NCI-H2196 treated with DMSO at 0.1 percent for 48 hours (cell line): ENCODE results near the gene XYLB.

Experiments
- DNase-seq: peaks from one replicate; lab custom pipeline; 2025; ENCODE audit not compliant: unreplicated experiment; lab: John Stamatoyannopoulos, UW

Gene XYLB

DNA sequence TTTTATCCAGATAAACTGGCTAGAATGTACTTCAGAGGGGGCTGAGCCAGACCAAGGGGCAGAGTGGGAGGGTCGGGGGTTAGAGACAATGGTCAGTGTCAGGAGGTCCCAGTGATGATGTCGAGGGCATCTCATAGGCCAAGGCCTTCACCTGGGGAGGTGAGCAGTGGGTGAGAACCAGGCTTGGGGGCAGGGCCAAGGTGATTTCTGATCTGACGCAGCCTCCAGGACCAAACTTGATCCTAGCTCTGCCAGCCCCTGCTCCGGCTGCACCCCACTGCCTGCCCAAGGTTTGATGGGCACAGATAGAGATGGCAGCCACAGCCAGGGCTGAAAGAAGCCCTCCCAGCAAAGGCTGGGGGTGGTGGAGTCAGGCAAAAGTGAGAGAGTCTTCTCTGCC is 14.9 kb downstream of the XYLB start:
- no peak for DNase-seq

DNA sequence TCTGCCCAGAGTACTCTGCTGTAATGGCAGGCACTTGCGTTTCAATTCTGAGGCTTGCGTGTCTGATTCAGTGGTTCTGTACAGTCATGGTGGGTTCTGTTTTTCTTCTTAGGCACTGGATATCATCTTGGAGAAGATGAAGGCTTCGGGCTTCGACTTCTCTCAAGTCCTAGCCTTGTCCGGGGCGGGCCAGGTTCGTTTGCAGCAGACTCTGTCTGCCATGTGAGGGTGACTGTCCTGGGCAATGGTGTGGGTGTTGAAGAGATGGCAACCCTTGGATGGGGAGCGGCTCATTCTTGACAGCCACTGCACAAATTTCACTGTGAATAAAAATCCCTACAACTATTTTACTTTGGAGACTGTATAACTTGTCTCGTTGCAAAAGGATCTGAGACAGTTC is 16.2 kb downstream of the XYLB start:
- no peak for DNase-seq

DNA sequence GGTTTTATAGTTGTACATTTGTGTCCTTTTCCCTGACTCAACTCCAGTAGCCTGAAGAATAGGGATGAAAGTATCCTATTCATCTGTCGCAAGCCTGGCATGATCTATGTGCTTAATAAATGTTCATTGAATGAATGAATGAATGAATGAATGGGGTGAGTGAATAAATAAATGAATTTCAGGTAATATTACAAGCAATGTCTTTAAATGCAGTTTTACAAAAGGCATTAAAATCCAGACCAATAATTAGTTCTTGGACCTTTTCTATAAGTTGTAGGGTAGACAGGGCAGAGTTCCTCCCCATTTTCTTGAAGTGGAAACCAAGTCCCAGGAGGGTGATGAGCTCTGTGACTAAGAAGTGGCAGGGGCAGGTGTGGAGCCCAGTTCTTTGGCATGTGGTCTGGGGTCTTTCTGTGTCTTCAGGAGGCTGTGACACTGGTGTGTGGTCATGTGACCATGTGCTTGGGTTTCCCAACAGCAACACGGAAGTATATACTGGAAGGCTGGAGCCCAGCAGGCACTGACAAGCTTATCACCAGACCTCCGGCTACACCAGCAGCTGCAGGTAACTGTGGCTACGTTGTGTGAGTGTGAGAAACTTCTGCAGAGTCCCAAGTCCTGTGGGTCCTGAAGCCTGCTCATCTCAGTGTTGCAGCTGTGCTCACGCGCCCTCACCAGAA is 18.3 kb downstream of the XYLB start:
- no peak for DNase-seq

DNA sequence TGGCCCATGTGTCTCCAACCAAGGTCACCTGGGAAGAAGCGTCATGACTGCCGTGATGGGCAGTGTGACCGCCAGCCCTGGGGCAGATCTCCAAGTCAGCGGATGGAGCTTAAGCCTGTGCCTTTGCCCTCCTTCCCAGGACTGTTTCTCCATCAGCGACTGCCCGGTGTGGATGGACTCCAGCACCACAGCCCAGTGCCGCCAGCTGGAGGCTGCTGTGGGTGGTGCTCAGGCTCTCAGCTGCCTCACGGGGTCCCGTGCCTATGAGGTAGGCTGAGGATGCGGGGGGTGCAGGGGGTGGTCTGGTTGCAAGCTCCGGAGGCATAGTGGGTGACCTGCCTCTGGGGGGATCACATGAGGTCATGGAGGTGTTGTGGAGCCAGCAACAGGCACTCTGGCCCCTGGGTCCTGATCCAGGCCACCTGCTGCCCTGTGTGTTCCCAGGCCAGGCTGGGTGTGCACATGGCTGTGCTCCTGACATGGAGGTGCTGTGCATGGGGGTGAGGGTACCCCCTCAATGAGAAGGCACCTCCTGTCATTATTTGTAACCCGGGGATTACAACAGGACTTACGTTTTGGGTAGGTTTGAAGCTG is 19.0 kb downstream of the XYLB start:
- no peak for DNase-seq

DNA sequence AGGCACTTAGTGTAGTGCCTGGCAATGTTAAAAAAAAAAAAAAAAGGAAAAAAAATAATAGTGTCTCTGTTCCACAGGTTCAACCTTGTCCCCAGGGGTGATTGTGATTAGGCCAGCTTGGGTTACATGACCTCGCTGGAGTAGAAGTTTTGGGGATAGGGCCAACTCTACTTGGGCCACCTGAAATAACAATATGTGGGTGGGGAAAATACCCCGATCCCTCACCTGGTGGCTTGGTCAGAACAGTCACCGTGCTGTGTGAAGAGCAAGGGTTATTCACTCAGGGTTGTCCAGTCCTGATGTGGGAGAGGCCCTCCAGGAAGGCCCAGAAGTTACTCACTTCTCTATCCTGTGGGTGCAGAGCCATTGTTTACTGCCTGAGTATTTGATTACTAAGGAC is 19.5 kb downstream of the XYLB start:
- no peak for DNase-seq

DNA sequence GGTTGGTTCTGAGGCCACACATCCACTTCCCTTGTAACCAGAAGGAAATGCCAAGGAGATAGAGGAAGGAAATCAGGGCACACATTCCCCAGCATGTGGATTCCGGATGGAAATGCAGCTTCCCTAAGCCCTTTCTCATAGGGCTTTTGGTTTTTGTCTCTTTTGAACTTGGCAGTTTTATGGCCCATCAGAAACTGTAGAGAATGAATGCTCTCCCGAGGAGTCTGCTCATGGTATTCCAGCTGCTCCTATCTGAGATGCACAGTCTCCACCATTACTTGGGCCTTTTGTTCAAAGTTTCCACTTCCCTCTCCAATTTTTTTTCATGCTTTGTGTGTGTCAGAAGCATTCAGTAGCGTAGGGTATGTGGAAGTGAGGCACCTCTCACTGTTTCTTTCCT is 21.2 kb downstream of the XYLB start:
- DNase-seq, result no peak

DNA sequence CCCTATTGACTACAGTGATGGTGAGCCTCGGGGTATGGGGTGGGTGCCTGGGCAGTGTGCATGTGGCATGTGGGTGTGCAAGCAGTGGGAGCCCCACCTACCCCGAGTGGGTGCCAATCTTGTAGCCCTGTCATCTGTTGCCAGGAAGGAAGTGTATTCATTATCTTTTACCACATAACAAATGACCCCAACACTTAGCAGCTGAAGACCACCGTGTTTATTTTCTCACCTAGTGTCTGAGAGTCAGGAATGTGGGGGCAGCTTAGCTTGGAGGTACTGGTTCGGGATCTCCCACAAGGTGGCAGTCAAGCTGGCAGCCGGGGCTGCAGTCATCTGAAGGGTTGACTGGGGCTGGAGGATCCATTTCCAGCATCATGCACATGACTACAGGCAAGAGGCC is 21.7 kb downstream of the XYLB start:
- DNase-seq, result no peak

DNA sequence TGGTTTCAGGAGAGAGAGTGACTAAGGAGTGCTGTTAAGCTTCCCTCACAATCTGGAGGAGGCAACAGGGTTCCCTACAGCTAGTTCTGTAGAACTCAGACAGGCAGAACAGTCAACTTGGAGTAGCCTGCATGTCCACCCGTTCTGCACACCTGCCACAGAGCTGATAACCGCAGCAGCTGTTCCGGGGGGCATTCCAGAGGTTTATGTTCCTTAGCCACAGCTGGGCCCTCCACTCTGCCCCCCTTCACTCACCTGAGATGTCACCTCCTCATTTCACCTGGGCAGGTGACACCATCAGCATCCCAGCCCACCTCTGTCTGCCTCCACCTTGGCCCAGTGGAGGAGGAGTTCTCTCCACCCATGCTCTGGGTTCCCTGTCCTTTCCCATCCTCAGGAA is 22.6 kb downstream of the XYLB start:
- DNase-seq, result no peak

DNA sequence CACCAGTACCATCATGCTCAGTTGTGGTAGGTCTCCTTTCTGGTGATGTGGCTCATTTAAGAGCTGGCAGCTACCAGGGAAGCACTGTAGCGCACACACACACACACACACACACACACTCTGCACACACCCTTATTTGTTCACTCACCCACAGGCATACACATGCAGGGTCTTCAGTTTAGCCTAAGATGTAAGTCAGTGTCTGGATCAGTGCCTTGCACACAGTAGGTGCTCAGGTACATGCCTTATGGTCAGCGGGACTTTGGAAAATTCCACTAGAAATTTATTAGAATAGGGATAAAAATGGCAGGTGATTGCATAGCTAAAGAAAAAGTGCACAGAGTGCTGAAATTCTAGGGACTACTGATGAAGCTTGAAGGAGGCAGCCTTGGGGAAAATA is 23.6 kb downstream of the XYLB start:
- no peak for DNase-seq

DNA sequence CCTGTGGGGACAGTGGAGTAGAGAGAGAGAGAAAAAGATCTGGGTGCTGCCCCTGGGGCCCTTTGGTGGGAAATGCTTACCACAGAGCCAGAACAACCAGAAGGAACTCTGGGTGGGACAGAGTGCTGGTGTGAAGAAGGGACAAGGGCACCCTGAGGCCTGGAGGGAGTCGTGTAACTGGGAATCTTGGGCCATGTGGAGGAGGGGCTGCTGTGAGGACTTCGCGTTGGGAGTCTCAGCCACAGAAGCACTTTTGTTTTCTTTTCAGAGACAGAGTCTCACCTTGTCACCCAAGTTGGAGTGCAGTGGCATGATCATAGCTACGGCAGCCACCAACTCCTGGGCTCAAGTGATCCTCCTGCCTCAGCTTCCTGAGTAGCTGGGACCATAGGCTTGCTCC is 24.3 kb downstream of the XYLB start:
- no peak for DNase-seq

DNA sequence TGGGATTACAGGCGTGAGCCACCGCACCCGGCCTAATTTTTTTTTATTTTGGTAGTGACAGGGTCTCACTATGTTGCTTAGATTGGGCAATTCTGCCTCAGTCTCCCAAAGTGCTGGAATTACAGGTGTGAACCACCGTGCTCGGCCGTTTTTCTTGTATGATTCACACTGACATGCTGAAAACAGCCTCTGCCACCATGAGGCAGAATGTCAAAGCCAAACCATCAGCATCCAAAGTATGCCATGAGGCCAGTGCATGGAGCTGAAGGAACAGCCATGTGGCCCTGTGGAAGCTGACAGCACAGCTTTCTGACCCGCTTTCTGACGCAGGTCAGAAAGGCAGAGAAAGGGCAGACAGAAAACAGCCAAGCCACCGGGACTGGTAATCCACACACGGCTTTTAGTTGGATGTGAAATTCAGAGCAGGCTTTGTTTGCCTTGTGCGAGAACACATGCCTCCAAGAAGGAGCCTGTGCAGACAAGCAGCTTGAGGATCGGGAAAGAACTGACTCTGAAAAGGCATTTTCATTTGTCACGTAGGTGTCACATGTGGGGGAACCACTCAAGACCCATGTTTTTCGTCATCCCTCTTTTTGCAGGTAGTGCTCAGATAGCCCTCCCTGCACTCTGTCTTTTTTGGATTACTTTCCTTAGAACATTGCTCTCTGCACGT is 25.1 kb downstream of the XYLB start:
- DNase-seq, result no peak

DNA sequence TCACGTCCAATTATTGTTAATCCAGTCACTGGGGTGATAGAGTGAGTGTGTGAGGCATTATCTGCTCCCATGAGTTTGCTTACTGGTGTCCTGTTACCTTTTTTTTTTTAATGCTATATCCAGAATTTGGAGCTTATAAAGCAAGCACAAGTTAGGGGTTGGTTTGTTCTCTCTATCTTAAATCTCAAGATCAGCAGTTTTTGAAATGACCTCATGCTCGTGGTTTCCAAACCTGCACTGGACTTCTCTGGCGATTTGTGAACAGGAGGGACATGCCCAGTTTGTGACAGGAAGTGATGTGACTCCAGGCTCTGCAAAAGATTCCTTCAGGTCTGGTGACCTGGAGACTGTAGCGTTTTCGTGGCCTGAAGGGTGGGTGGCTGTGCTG is 25.6 kb downstream of the XYLB start:
- DNase-seq, result no peak

DNA sequence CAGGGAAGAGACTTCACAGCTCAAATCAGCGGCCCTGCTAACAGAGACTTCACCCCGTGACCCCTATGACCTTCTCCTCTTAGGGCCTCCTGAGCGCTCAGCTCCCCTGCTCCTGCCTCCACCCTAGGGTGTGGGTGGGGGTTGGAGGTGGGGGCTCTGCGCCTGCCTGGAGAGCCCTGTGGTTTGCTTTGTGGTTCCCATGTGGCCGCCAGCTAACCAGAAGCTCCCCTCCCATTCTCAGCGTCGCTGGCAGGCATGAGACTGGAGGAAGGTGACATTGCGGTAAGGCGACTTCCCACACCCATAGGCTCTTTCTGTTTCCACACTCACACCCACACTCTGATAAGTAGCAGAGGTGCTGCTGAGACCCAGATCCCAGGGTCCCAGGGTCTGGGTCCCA is 27.6 kb downstream of the XYLB start:
- no peak for DNase-seq

DNA sequence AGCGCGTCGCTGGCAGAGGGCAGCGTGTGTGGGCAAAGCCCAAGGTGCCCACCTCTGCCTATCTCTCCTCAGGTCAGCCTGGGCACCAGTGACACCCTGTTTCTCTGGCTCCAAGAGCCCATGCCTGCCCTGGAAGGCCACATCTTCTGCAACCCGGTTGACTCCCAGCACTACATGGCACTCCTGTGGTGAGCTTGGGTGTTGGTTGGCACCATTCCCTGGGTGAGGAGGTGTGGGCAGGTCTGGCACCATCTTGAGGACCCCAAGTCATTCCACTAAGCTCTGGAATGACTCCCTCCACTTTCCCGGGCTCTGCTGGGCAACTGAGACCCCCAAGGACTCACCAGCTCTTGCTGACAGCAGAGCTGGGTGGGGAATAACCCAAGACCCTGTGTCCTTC is 28.5 kb downstream of the XYLB start:
- no peak for DNase-seq

DNA sequence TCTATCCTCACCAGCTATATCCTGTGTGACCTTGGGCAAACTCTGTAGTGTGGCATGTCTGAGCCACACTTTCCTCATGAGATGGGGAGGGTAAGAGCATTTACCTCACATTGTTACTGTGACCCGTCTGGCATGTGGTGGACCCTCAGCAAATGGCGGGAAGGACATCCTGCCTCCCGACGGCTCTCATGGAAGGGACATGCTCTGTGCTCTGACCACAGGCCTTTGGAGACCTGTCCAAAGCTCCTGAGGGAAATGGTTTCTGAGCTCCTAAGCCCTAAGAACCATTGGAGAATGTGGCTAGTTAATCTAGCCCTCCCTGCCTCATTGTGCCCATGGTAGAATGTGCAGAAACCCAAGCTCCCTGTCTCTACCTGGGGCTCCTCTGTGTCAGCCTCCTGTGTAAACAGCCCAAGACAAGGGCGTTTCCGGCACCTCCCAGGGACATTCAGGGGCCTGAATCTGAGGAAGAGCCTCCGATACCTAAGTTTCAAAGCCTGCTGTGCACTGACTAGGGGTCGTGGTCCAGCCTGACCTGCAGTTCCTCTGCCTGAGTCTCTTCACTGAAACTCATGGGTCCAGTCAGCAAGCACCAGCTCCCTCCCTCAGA is 29.0 kb downstream of the XYLB start:
- DNase-seq, result no peak

DNA sequence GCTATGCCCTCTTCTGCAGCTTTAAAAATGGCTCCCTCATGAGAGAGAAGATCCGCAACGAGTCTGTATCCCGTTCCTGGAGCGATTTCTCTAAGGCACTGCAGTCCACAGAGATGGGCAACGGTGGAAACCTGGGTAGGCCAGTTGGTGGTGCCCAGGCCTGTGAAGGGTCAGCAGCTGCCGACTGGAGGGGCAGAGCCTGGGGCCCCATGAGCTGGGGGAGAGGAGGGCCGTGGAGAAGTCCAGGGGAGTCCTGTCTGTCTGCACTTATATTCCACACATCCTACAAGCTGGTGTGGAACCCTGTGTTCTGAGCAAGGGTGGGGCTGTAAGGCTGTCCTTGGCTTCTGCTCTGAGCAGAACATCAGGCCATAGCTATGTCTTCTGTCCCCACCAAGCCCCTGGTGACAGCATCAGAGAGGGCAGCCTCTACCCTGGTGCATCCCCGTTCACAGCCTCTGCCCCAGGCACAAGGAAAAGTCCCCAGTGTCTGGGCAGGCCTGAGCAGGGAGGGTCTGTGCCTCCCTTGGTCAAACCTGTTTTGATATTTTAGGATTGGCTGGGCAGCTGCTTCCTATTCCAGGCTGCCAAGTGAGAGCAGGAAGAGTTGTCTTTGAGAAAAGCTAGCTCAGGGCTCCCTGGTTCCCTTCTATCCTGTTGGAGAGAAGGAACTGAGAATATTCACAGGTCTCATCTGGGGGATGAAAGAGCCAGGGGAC is 29.7 kb downstream of the XYLB start:
- no peak for DNase-seq

DNA sequence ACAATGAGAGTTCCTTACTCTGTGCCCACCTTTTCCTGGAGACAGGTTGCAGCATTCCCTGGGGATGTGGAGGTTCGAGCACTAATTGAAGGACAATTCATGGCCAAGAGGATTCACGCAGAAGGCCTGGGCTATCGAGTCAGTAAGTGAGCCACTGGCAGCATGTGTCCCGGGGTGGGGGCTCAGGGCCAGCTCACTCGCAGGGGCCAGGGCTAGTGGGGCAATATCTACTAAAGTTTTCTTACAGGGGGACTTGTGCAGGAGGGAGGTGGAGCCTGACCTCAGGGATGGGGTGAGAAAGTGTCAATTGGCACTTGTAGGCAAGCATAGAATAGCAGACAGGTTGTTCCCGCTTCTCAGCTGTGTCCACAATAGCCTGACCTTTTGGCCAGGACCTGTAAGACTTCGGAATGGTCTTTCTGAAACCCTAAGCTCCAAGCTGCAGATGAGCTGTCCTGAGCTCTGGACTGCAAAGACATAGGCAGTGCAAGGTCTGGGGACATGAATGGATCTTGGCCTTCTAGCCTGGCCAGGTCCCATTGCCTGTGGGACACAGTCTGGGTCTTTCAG is 32.7 kb downstream of the XYLB start:
- no peak for DNase-seq

DNA sequence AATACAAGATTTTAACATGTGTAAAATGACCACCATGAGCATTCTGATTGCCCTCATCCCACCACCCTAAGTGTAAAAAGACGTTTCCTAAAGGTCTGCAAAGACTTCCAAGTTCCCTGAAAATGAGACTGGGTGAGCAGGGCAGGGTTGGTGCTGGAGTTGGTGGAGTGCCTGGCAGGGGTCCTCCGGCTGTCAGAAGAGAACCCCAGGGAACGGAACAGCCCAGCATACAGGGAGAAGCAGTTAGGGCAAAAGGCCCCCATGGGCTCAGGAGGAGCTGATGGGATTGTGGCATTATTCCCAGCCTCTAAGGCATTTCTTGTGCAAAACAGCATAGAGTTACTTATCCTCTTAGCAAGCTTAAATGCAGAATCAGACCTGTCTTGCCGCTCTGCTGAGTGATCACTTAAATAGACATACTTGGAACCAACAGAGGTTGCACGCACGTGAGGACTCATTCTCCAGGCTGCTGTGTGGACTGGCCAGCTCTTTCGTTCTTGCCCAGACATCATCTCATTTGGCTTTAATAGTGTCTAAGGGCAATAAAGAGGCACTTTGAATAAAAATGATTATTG is 36.0 kb downstream of the XYLB start:
- no peak for DNase-seq

DNA sequence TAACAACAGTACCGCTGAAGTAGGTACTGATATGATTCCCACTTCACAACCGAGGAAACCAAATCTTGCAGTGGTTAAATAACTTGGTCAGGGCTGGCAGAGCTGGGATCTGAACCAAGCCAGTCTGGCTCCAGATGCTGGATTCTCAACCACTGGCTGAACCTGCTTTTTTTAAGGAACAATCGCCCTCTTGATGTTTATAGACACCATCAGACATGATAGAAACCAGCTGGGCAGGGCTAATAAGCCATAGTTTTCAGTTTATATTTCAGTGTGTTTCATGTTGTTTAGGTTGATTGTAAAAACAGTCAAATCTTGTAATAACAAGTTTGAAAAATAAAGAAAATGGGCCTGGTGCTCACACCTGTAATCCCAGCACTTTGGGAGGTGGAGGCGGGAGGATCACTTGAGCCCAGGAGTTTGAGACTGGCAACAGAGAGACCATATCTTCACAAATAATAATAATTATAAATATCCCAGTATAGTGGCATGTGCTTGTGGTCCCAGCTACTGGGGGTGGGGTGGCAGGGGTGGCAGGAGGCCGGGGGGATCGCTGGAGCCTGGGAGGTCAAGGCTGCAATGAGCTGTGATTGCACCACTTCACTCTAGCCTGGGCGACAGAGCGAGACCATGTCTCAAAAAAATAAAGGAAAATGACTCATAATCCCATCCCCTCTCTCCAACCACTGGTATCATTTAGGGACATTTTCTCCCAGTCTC is 36.7 kb downstream of the XYLB start:
- no peak for DNase-seq

DNA sequence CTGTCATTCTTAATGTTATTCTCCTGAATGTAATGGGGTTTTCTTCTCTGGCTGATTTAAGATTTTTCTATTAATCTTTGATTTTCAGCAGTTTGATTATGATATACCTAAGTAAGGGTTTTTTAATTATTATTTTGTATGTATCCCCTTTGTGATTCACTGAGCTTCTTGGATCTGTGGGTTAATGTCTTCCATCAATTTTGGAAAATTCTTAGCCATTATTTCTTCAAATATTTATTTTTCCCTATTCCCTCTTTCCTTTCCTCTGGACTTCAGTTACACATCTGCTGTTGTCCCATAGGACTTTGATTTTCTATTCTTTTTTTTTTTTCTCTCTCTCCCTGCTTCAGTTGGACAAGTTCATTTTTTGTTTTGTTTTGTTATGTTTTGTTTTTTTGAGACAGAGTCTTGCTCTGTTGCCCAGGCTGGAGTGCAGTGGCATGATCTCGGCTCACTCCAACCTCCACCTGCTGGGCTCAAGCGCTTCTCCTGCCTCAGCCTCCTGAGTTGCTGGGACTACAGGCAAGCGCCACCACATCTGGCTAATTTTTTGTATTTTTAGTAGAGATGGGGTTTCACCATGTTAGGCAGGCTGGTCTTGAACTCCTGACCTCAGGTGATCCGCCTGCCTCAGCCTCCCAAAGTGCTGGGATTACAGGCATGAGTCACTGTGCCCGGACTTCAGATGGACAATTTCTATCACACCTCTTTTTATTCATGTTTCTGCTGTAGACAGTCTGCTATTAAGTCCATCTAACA is 40.6 kb downstream of the XYLB start:
- DNase-seq, result no peak
